ENCODE measurements around the gene RAB31. TPM values are rescaled to one million over a fixed set of nuclear protein-coding genes. Genes with fewer than 3 reads are reported as not detected.

The RAB31 gene
- total and polyA plus RNA-seq, 3 donors from 2014 or later: 75.9 to 110 (median 81.5) TPM

DNA sequence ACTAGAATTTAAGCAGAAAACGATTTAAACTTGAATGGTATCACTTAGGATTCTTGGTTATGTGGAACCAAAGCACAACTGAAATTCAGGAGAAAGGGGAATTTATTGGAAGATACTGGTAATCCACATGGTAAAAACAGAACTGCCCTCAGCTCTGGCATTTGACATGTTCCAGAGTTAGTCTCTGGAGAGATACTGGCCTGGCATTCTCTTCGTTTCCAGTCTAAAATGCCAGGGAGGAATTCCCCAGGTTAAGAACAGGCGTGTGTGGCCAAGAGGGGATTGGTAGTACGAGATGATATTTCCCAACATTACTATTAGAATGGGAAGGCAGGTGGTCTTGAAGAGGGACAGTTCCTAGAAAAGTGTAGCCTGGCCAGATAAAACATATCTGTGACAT is 109.2 kb downstream of the RAB31 start:
- H3K36me3 ChIP-seq (ENCODE audit: low read depth, missing control alignments): no peaks in the 10 kb centered on the region
- 90 to 93% methylated on average over 4 of the region's 4 CpGs for WGBS, 2 donors
- DNase-seq: no peak
- H3K27ac ChIP-seq: no peak overlapping the region
- TF ChIP-seq POLR2A (IDR thresholded peaks at IDR 0.05): no peak
- TF ChIP-seq, protein P1, sequence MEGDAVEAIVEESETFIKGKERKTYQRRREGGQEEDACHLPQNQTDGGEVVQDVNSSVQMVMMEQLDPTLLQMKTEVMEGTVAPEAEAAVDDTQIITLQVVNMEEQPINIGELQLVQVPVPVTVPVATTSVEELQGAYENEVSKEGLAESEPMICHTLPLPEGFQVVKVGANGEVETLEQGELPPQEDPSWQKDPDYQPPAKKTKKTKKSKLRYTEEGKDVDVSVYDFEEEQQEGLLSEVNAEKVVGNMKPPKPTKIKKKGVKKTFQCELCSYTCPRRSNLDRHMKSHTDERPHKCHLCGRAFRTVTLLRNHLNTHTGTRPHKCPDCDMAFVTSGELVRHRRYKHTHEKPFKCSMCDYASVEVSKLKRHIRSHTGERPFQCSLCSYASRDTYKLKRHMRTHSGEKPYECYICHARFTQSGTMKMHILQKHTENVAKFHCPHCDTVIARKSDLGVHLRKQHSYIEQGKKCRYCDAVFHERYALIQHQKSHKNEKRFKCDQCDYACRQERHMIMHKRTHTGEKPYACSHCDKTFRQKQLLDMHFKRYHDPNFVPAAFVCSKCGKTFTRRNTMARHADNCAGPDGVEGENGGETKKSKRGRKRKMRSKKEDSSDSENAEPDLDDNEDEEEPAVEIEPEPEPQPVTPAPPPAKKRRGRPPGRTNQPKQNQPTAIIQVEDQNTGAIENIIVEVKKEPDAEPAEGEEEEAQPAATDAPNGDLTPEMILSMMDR (IDR thresholded peaks at IDR 0.05): no peak
- H3K4me1 ChIP-seq: no peaks in the 10 kb centered on the region
- no peaks in the 10 kb centered on the region for H3K9me3 ChIP-seq
- H3K27me3 ChIP-seq: no peaks in the 10 kb centered on the region
- intact Hi-C loops (cut with DNase I; ENCODE audit: low total_unique reads): no loop called here
- no peak overlapping the region for H3K4me3 ChIP-seq

GRCh38 chr18:9817725-9818422 is 109.8 kb downstream of the RAB31 start:
- no peak for DNase-seq
- Histone ChIP-seq H3K27me3 (no peaks in the 10 kb centered on the region), H3K4me3 (no peak overlapping the region), H3K27ac (no peak overlapping the region), H3K9me3 (no peaks in the 10 kb centered on the region), H3K36me3 (ENCODE audit: low read depth, missing control alignments) (no peaks in the 10 kb centered on the region), H3K4me1 (no peaks in the 10 kb centered on the region)
- 90 to 92% methylated on average over 8 of the region's 8 CpGs for WGBS, 2 donors
- TF ChIP-seq, protein P1 (IDR thresholded peaks at IDR 0.05): no peak
- no peak for TF ChIP-seq POLR2A (IDR thresholded peaks at IDR 0.05)
- intact Hi-C loops (cut with DNase I; ENCODE audit: low total_unique reads): no loop called here

- DNase-seq: no peak
- intact Hi-C loops (cut with DNase I; ENCODE audit: low total_unique reads): no loop called here
- H3K9me3 ChIP-seq: no peaks in the 10 kb centered on the region
- H3K4me3 ChIP-seq: no peak overlapping the region
- no peaks in the 10 kb centered on the region for H3K27me3 ChIP-seq
- no peaks in the 10 kb centered on the region for H3K4me1 ChIP-seq
- TF ChIP-seq POLR2A (IDR thresholded peaks at IDR 0.05): no peak
- TF ChIP-seq, protein P1 (IDR thresholded peaks at IDR 0.05): no peak
- 97 to 99% methylated on average over 2 of the region's 2 CpGs for WGBS, 2 donors
- no peaks in the 10 kb centered on the region for H3K36me3 ChIP-seq (ENCODE audit: low read depth, missing control alignments)
- no peak overlapping the region for H3K27ac ChIP-seq
Observed at GRCh38 chr18:9818423-9818734, 110.3 kb downstream of the RAB31 start.

DNA sequence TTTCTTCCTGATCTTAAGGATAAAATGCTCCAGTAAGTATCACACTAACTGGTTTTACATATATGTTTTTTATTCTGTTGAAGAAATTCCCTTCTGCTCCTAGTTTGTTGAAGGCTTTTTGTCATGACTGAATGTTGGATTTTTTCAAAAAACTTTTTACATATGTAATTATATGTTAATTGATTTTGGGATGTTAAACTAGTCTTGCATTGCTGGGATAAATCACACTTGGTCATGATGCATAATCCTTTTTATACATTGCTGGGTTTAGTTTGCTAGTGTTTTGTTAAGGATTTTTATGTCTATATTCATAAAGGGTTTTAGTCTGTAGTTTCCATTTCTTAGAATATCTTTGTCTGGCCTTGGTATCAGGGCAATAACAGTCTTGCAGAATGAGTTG is 112.0 kb downstream of the RAB31 start:
- Histone ChIP-seq H3K27me3 (no peaks in the 10 kb centered on the region), H3K4me3 (no peak overlapping the region), H3K27ac (no peak overlapping the region), H3K36me3 (ENCODE audit: low read depth, missing control alignments) (no peaks in the 10 kb centered on the region), H3K4me1 (peaks cover 15% of the 10 kb centered on the region), H3K9me3 (no peaks in the 10 kb centered on the region)
- intact Hi-C loops (cut with DNase I; ENCODE audit: low total_unique reads): no loop called here
- no peak for DNase-seq
- no peak for TF ChIP-seq POLR2A (IDR thresholded peaks at IDR 0.05)
- TF ChIP-seq, protein P1 (IDR thresholded peaks at IDR 0.05): no peak

DNA sequence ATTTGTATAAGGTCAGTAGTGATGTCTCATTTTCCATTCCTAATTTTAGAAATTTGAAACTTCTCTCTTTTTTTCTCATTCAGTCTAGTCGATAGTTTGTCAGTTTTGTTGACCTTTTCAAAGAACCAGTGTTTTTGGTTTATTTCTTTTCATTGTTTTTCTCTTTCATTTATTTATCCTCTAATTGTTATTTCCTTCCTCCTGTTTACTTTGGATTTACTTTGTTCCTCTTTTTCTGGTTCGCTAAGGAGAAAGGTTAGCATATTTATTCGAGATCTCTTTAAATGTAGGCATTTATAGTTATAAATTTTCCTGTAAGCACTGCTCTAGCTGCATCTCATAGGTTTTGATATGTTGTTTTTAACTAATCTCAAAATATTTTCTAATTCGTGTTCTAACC is 112.6 kb downstream of the RAB31 start:
- peaks cover 21% of the 10 kb centered on the region for H3K4me1 ChIP-seq
- no peaks in the 10 kb centered on the region for H3K27me3 ChIP-seq
- H3K4me3 ChIP-seq: no peak overlapping the region
- no peak overlapping the region for H3K27ac ChIP-seq
- no peaks in the 10 kb centered on the region for H3K9me3 ChIP-seq
- H3K36me3 ChIP-seq (ENCODE audit: low read depth, missing control alignments): no peaks in the 10 kb centered on the region
- no peak for DNase-seq
- TF ChIP-seq, protein P1 (IDR thresholded peaks at IDR 0.05): no peak
- TF ChIP-seq POLR2A (IDR thresholded peaks at IDR 0.05): no peak
- 87 to 91% methylated on average over 4 of the region's 4 CpGs for WGBS, 2 donors
- intact Hi-C loops (cut with DNase I; ENCODE audit: low total_unique reads): no loop called here

Measured in testis (tissue), 3 donors.